Measurements from ENCODE around the gene CAPSL. TPM values are rescaled to one million over a fixed set of nuclear protein-coding genes. Genes with fewer than 3 reads are reported as not detected.
A peak's percentile ranks its signal among the peaks of the same experiment; 100 is the strongest.
"Not testable (repeated sequence)": the region's sequence is repeated elsewhere in the genome, so short reads cannot be mapped to it uniquely, and the experiment has no call there.

CAPSL gene
- total RNA-seq (not detected), polyA plus RNA-seq (not detected)

DNA sequence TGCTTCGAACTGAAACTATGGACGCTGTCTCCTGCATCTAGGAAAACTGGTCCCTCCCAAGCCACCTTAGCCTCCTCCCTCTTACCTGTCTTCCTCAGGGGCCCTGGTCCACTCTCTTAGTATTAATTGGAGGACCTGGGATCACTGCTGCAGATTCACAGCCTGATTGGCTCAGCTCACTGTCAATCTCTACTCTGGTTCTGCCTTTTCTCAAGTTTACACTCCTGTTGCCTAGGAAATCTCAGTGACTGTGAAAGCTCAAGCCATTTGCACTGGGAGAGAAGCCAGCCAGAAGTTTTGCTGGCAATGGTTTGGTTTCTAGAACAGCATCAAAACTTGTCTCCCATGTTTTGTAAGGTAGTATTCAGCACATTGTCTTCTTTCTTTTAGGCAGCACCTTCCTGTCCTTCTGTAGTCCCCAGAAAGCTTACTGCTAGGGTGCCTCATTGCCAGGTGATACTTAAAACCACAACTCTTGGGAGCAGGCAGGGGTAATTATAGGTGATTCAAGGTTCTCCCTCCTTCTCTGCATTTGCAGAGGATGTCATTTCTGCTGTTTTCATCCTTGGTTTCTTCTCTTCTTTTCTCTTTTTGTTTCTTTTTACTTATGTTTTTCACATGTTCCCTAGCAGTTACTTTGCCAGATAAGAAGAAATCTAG lies at the start of gene CAPSL:
TSS of gene CAPSL (minus strand) at position 55 of the 660 bp plus-strand sequence. CDS start 17,502 bp downstream, outside the sequence.
- Mint-ChIP-seq H3K4me1 (no peaks in the 10 kb centered on the region), H3K36me3 (no peaks in the 10 kb centered on the region), H3K9me3 (peaks cover 0 to 1% (median 0%) of the 10 kb centered on the region in 7 donors), H3K27me3 (peaks cover 18% of the 10 kb centered on the region), H3K4me3 (no peak within 1 kb of the TSS), H3K27ac (no peak within 1 kb of the TSS)
- H3K4me3 ChIP-seq (ENCODE audit: low read depth, low read length): no peak within 1 kb of the TSS
- ATAC-seq (ENCODE audit: low read depth in 2 of 2) (no peak), DNase-seq (peak in 1 of 3 donors; percentile 20)
- no peaks in the 10 kb centered on the region for H3K4me1 ChIP-seq (ENCODE audit: control insufficient read depth, insufficient read depth, low read length, poor library complexity, severe bottlenecking)
- H3K9me3 ChIP-seq (ENCODE audit: control insufficient read depth in 2 of 2, low read length in 2 of 2): no peaks in the 10 kb centered on the region
- no peak within 1 kb of the TSS for H3K27ac ChIP-seq (ENCODE audit: insufficient read depth, low read length, poor library complexity, severe bottlenecking)
- H3K36me3 ChIP-seq (ENCODE audit: control insufficient read depth, insufficient read depth, low read length): no peaks in the 10 kb centered on the region
- peaks cover 6% of the 10 kb centered on the region for H3K27me3 ChIP-seq (ENCODE audit: control insufficient read depth, insufficient read depth, low read length)

DNA sequence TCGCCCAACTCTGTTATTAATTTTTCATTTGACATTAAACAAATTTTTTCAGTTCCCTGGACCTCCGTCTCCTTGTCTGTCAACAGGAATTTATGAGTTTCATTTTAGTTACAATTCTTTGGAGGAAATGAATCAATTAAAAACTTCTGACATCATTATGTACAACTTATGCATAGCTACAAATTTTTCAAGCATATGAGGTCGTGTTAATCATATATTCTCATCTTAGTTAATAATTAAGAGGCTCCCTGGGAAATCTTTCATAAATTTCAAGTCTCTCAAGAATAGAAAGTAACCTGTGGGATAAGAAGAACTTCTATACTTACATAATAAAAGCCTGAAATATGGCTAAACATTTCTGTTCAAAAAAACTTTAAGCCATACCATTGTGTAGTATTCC lies 49.4 kb upstream of the CAPSL start:
- Mint-ChIP-seq H3K4me1 (no peaks in the 10 kb centered on the region), H3K27me3 (peaks cover 12% of the 10 kb centered on the region), H3K27ac (no peak overlapping the region), H3K36me3 (no peaks in the 10 kb centered on the region), H3K9me3 (peaks cover 0 to 8% (median 3%) of the 10 kb centered on the region in 7 donors), H3K4me3 (no peak overlapping the region)
- no peaks in the 10 kb centered on the region for H3K9me3 ChIP-seq (ENCODE audit: control insufficient read depth in 2 of 2, low read length in 2 of 2)
- no peak overlapping the region for H3K4me3 ChIP-seq (ENCODE audit: low read depth, low read length)
- H3K4me1 ChIP-seq (ENCODE audit: control insufficient read depth, insufficient read depth, low read length, poor library complexity, severe bottlenecking): no peaks in the 10 kb centered on the region
- ATAC-seq (ENCODE audit: low read depth in 2 of 2) (no peak), DNase-seq (no peak)
- H3K27ac ChIP-seq (ENCODE audit: insufficient read depth, low read length, poor library complexity, severe bottlenecking): no peak overlapping the region
- peaks cover 2% of the 10 kb centered on the region for H3K27me3 ChIP-seq (ENCODE audit: control insufficient read depth, insufficient read depth, low read length)
- no peaks in the 10 kb centered on the region for H3K36me3 ChIP-seq (ENCODE audit: control insufficient read depth, insufficient read depth, low read length)

GRCh38 chr5:35979715-35980114 lies 41.3 kb upstream of the CAPSL start:
- ATAC-seq (ENCODE audit: low read depth in 2 of 2) (no peak), DNase-seq (no peak)
- H3K27me3 ChIP-seq (ENCODE audit: control insufficient read depth, insufficient read depth, low read length): no peaks in the 10 kb centered on the region
- Mint-ChIP-seq H3K27me3 (peaks cover 5% of the 10 kb centered on the region), H3K4me3 (no peak overlapping the region), H3K36me3 (no peaks in the 10 kb centered on the region), H3K4me1 (no peaks in the 10 kb centered on the region), H3K27ac (no peak overlapping the region), H3K9me3 (peaks cover 3 to 40% (median 8%) of the 10 kb centered on the region in 7 donors)
- H3K27ac ChIP-seq (ENCODE audit: insufficient read depth, low read length, poor library complexity, severe bottlenecking): no peak overlapping the region
- no peaks in the 10 kb centered on the region for H3K4me1 ChIP-seq (ENCODE audit: control insufficient read depth, insufficient read depth, low read length, poor library complexity, severe bottlenecking)
- peaks cover 1 to 9% of the 10 kb centered on the region in 2 experiments for H3K9me3 ChIP-seq (ENCODE audit: control insufficient read depth in 2 of 2, low read length in 2 of 2)
- no peak overlapping the region for H3K4me3 ChIP-seq (ENCODE audit: low read depth, low read length)
- H3K36me3 ChIP-seq (ENCODE audit: control insufficient read depth, insufficient read depth, low read length): no peaks in the 10 kb centered on the region

DNA sequence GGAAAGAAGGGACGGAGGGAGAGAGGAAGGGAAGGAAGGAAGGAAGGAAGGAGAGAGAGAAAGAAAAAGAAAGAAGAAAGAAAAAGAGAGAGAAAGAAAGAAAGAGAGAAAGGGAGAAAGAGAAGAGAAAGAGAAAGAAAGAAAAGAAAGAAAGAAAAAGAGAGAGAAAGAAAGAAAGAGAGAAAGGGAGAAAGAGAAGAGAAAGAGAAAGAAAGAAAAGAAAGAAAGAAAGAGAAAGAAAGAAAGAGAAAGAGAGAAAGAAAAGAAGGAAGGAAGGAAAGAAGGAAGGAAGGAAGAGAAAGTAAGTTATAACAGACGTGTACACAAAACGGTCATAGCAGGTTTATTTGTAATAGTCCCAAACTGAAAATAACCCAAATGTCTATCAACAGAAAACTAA lies 38.4 kb upstream of the CAPSL start:
- H3K4me3 Mint-ChIP-seq; H3K36me3 ChIP-seq (ENCODE audit: control insufficient read depth, insufficient read depth, low read length); DNase-seq; H3K9me3 ChIP-seq (ENCODE audit: control insufficient read depth in 2 of 2, low read length in 2 of 2); H3K4me1 Mint-ChIP-seq; H3K27me3 Mint-ChIP-seq; ATAC-seq (ENCODE audit: low read depth in 2 of 2); H3K36me3 Mint-ChIP-seq; H3K27me3 ChIP-seq (ENCODE audit: control insufficient read depth, insufficient read depth, low read length); H3K4me1 ChIP-seq (ENCODE audit: control insufficient read depth, insufficient read depth, low read length, poor library complexity, severe bottlenecking); H3K4me3 ChIP-seq (ENCODE audit: low read depth, low read length); H3K27ac ChIP-seq (ENCODE audit: insufficient read depth, low read length, poor library complexity, severe bottlenecking): not testable (repeated sequence)
- peaks cover 0 to 28% (median 6%) of the 10 kb centered on the region in 7 donors for H3K9me3 Mint-ChIP-seq
- peak overlapping the region in 1 of 3 donors; percentile 83 for H3K27ac Mint-ChIP-seq

DNA sequence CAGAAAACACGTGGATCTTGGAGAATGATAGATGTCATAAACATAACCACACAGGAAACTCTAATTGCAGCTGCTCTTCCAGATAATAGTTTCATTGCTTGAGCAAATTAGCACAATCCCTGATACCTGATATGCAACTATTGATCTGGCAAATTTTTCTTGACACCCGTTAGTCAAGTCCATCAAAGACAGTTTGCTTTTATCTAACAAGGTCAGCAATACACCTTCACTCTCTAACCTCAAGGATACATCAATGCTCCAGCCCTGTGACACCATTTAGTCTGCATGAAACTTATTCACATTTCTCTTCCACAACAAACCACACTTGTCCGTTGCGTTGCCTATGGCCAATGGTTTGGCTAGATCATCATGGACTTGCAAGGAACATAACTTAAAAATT lies 36.1 kb upstream of the CAPSL start:
- H3K27ac Mint-ChIP-seq: no peak overlapping the region
- Histone ChIP-seq H3K9me3 (ENCODE audit: control insufficient read depth in 2 of 2, low read length in 2 of 2) (no peaks in the 10 kb centered on the region), H3K36me3 (ENCODE audit: control insufficient read depth, insufficient read depth, low read length) (no peaks in the 10 kb centered on the region), H3K4me3 (ENCODE audit: low read depth, low read length) (no peak overlapping the region), H3K27ac (ENCODE audit: insufficient read depth, low read length, poor library complexity, severe bottlenecking) (no peak overlapping the region), H3K4me1 (ENCODE audit: control insufficient read depth, insufficient read depth, low read length, poor library complexity, severe bottlenecking) (no peaks in the 10 kb centered on the region), H3K27me3 (ENCODE audit: control insufficient read depth, insufficient read depth, low read length) (no peaks in the 10 kb centered on the region)
- no peak for ATAC-seq (ENCODE audit: low read depth in 2 of 2)
- H3K4me3 Mint-ChIP-seq: no peak overlapping the region
- no peak for DNase-seq
- H3K36me3 Mint-ChIP-seq: no peaks in the 10 kb centered on the region
- peaks cover 5% of the 10 kb centered on the region for H3K27me3 Mint-ChIP-seq
- peaks cover 0 to 20% (median 7%) of the 10 kb centered on the region in 7 donors for H3K9me3 Mint-ChIP-seq
- H3K4me1 Mint-ChIP-seq: no peaks in the 10 kb centered on the region

DNA sequence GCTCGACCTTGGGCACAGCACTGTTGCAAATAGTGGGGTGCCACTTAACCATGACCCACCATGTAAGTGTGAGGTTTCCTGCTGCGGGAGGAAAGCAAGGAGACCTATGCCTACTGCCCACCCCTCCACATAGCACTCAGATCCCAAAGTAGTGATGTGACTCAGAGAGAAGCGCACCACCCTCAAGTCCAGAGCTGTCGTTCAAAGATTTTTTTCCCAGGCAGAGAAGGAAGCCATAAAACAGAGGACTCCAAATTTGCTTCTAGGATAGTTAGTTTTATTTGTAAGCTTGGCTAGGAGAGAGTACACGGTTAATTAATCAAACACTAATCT lies 33.4 kb upstream of the CAPSL start:
- no peaks in the 10 kb centered on the region for H3K27me3 ChIP-seq (ENCODE audit: control insufficient read depth, insufficient read depth, low read length)
- Mint-ChIP-seq H3K4me3 (no peak overlapping the region), H3K27me3 (no peaks in the 10 kb centered on the region), H3K9me3 (peaks cover 0 to 13% (median 3%) of the 10 kb centered on the region in 7 donors), H3K27ac (no peak overlapping the region), H3K4me1 (no peaks in the 10 kb centered on the region), H3K36me3 (no peaks in the 10 kb centered on the region)
- no peaks in the 10 kb centered on the region for H3K36me3 ChIP-seq (ENCODE audit: control insufficient read depth, insufficient read depth, low read length)
- no peak for DNase-seq
- ATAC-seq (ENCODE audit: low read depth in 2 of 2): no peak
- no peaks in the 10 kb centered on the region for H3K9me3 ChIP-seq (ENCODE audit: control insufficient read depth in 2 of 2, low read length in 2 of 2)
- H3K4me3 ChIP-seq (ENCODE audit: low read depth, low read length): no peak overlapping the region
- no peak overlapping the region for H3K27ac ChIP-seq (ENCODE audit: insufficient read depth, low read length, poor library complexity, severe bottlenecking)
- H3K4me1 ChIP-seq (ENCODE audit: control insufficient read depth, insufficient read depth, low read length, poor library complexity, severe bottlenecking): no peaks in the 10 kb centered on the region

DNA sequence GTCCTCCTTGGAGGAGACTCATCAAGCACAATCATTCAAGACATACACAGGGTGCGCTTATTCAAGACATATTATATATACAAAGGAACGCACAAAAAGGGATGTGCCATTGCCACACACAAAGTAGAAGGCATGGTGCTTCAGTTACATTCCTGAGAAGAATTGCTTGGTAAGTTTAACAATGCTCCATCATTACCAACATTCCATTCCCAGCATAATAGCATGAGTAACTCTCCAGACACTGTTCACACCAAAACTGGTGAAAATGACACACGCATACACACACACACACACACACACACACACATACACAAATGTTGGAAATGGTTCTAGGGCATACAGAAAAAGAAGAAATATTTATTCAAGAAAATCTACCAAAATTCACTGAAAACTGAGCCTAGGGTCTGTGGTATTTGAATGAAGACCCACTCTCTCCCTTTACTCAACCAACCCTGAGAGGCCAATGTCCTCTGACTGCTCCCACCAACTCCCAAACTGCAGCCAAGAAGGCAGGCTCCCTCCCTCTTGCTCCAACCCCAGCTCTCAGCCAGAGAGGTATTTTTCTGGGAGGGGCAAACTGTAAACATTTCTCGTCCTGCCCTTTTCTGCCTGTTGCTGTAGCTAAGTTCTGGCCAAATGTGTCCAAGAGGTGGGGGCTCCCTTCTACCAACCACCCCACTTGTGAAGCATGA lies 32.9 kb upstream of the CAPSL start:
- Histone ChIP-seq H3K4me1 (ENCODE audit: control insufficient read depth, insufficient read depth, low read length, poor library complexity, severe bottlenecking) (no peaks in the 10 kb centered on the region), H3K4me3 (ENCODE audit: low read depth, low read length) (no peak overlapping the region), H3K9me3 (ENCODE audit: control insufficient read depth in 2 of 2, low read length in 2 of 2) (no peaks in the 10 kb centered on the region), H3K27ac (ENCODE audit: insufficient read depth, low read length, poor library complexity, severe bottlenecking) (no peak overlapping the region), H3K36me3 (ENCODE audit: control insufficient read depth, insufficient read depth, low read length) (no peaks in the 10 kb centered on the region), H3K27me3 (ENCODE audit: control insufficient read depth, insufficient read depth, low read length) (no peaks in the 10 kb centered on the region)
- Mint-ChIP-seq H3K9me3 (peaks cover 0 to 8% (median 3%) of the 10 kb centered on the region in 7 donors), H3K4me1 (no peaks in the 10 kb centered on the region), H3K27me3 (no peaks in the 10 kb centered on the region), H3K36me3 (no peaks in the 10 kb centered on the region), H3K4me3 (no peak overlapping the region), H3K27ac (peak overlapping the region in 1 of 3 donors; percentile 72)
- DNase-seq (no peak), ATAC-seq (ENCODE audit: low read depth in 2 of 2) (no peak)

DNA sequence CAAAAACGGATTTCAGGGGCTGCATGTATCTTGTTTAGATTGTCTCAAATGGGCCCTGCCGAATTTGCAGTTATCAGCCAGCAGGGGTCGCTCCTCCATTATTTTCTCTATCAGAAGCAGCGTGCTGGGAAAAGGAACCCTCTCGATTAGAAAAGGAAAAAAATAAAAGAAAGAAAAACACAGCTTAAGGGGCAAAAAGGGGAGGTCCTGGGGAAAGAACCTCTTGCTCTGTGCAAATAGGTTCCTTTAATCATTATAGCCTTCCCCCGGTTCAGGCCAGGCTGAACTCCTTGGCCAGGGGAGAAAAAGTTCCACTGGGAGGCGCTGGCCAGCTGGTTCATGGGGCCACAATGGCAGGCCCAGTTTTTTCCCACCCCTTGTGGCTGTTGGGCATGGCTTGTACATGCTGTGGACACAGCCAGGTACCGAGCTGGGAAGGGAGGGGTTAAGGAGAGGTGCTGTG lies 25.0 kb upstream of the CAPSL start:
- no peak for ATAC-seq (ENCODE audit: low read depth in 2 of 2)
- no peak overlapping the region for H3K27ac ChIP-seq (ENCODE audit: insufficient read depth, low read length, poor library complexity, severe bottlenecking)
- no peak overlapping the region for H3K4me3 ChIP-seq (ENCODE audit: low read depth, low read length)
- H3K27ac Mint-ChIP-seq: no peak overlapping the region
- H3K9me3 ChIP-seq (ENCODE audit: control insufficient read depth in 2 of 2, low read length in 2 of 2): peaks cover 0 to 7% of the 10 kb centered on the region in 2 experiments
- no peak overlapping the region for H3K4me3 Mint-ChIP-seq
- peaks cover 6% of the 10 kb centered on the region for H3K27me3 ChIP-seq (ENCODE audit: control insufficient read depth, insufficient read depth, low read length)
- peaks cover 26% of the 10 kb centered on the region for H3K27me3 Mint-ChIP-seq
- peak in 1 of 3 donors; percentile 4 for DNase-seq
- no peaks in the 10 kb centered on the region for H3K36me3 ChIP-seq (ENCODE audit: control insufficient read depth, insufficient read depth, low read length)
- no peaks in the 10 kb centered on the region for H3K4me1 ChIP-seq (ENCODE audit: control insufficient read depth, insufficient read depth, low read length, poor library complexity, severe bottlenecking)
- no peaks in the 10 kb centered on the region for H3K36me3 Mint-ChIP-seq
- H3K9me3 Mint-ChIP-seq: peaks cover 0 to 6% (median 0%) of the 10 kb centered on the region in 7 donors
- no peaks in the 10 kb centered on the region for H3K4me1 Mint-ChIP-seq

Data from CD4-positive, CD25-positive, alpha-beta regulatory T cell (primary cell).